HCT116 (cell line): ENCODE results near the gene PACS2. TPM values are rescaled to one million over a fixed set of nuclear protein-coding genes. Genes with fewer than 3 reads are reported as not detected.

Source experiments
- ATAC-seq: fragments of 200-7000 bp; cut with Tn5 transposase; 2 replicates; pipeline ENCODE4 v1.9.1; 2020; ENCODE audit warnings: mild to moderate bottlenecking, moderate library complexity
- BruUV-seq: library from RNA; stranded (reverse); fragments of 400-500 nt; replicated peaks from 2 replicates; lab custom pipeline; 2021; lab: Mats Ljungman, UMichigan
- CTCF ChIA-PET: fragments of 300-600 bp; sonication (Branson Sonifier 250); formaldehyde crosslinking; loops from one replicate; lab custom pipeline; 2021; ENCODE audit warnings: antibody characterized with exemption; lab: Charles Lee
- POLR2A ChIA-PET: fragments of 300-600, 350-600 bp; sonication (Branson Sonifier 250); formaldehyde crosslinking; loops from one replicate; lab custom pipeline; 2021; ENCODE audit warnings: antibody characterized with exemption; lab: Charles Lee
- RAD21 ChIA-PET, 2 experiments: fragments of 300-600 bp; sonication (Branson Sonifier 250); formaldehyde crosslinking; loops; one replicate each; lab custom pipeline; 2023; ENCODE audit warnings: low total read pairs in 2 of 2; ENCODE audit not compliant: uncharacterized antibody in 2 of 2, unreplicated experiment in 2 of 2, low non-redundant PET in 1 of 2; lab: Charles Lee
- DNase-seq: peaks from one replicate; pipeline ENCODE4 v3.0.0-alpha.2; 2010; ENCODE audit warnings: low read depth, low spot score
- H2AFZ ChIP-seq: fragments of 200-600 bp; shearing (Covaris generic), sonication (generic); 2 replicates; pipeline ENCODE4 v1.6.1; 2017; ENCODE audit warnings: low read depth, mixed run types, mixed read lengths, antibody characterized with exemption, low read length; ENCODE audit not compliant: poor library complexity, severe bottlenecking
- H3K27ac ChIP-seq: 2 replicates; pipeline ENCODE4 v1.5.1; 2012; ENCODE audit warnings: low read depth, low read length
- H3K27me3 ChIP-seq: fragments of 200-600 bp; sonication (generic); 2 replicates; pipeline ENCODE4 v1.6.1; 2016; ENCODE audit warnings: mixed run types, low read length, mixed read lengths; ENCODE audit not compliant: insufficient read depth
- H3K36me3 ChIP-seq, 2 experiments: fragments of 200-500 bp in 1 of 2; fragments of 200-600 bp in 1 of 2; sonication (Bioruptor generic) in 1 of 2; sonication (generic) in 1 of 2; 2 replicates each; pipeline versions ENCODE4 v1.5.1 to v1.6.1; 2014 to 2016; ENCODE audit warnings: low read length in 2 of 2, inconsistent platforms in 1 of 2, mixed read lengths in 1 of 2, mixed run types in 1 of 2; ENCODE audit not compliant: insufficient read depth in 2 of 2, control insufficient read depth in 1 of 2
- H3K4me1 ChIP-seq, 2 experiments: fragments of 200-600 bp in 1 of 2; sonication (generic) in 1 of 2; 2 replicates each; pipeline versions ENCODE4 v1.5.1 to v1.6.1; 2012 to 2017; ENCODE audit warnings: low read length in 2 of 2, inconsistent platforms in 1 of 2, mild to moderate bottlenecking in 1 of 2, mixed read lengths in 1 of 2, mixed run types in 1 of 2, moderate library complexity in 1 of 2; ENCODE audit not compliant: insufficient read depth in 2 of 2, control insufficient read depth in 1 of 2
- H3K4me2 ChIP-seq: fragments of 200-600 bp; sonication (generic); 2 replicates; pipeline ENCODE4 v1.6.1; 2017; ENCODE audit warnings: mixed run types, low read length, mixed read lengths
- H3K4me3 ChIP-seq, 2 experiments: fragments of 200-600 bp in 1 of 2; sonication (generic) in 1 of 2; replicated peaks in 1 of 2; 2 replicates each; pipeline ENCODE4 v1.5.1; 2011 to 2016; ENCODE audit warnings: low read length in 2 of 2, control low read depth in 1 of 2, low read depth in 1 of 2, mild to moderate bottlenecking in 1 of 2, mixed read lengths in 1 of 2, mixed run types in 1 of 2
- H3K79me2 ChIP-seq: fragments of 200-600 bp; sonication (generic); 2 replicates; pipeline ENCODE4 v1.6.1; 2017; ENCODE audit warnings: mild to moderate bottlenecking, mixed run types, low read length, moderate library complexity, mixed read lengths; ENCODE audit not compliant: insufficient read depth
- H3K9ac ChIP-seq: fragments of 200-600 bp; sonication (generic); 2 replicates; pipeline ENCODE4 v1.6.1; 2016; ENCODE audit warnings: low read length, mixed read lengths
- H3K9me2 ChIP-seq: fragments of 200-600 bp; sonication (generic), shearing (Covaris generic); 2 replicates; pipeline ENCODE4 v1.6.1; 2017; ENCODE audit warnings: mixed run types, mild to moderate bottlenecking, moderate library complexity; ENCODE audit not compliant: insufficient read depth
- H3K9me3 ChIP-seq, 2 experiments: fragments of 200-500 bp in 1 of 2; fragments of 200-600 bp in 1 of 2; sonication (Bioruptor generic) in 1 of 2; sonication (generic) in 1 of 2; 2 replicates each; pipeline ENCODE4 v1.6.1; 2014 to 2017; ENCODE audit warnings: low read length in 2 of 2, mixed read lengths in 2 of 2, inconsistent platforms in 1 of 2, low read depth in 1 of 2, mild to moderate bottlenecking in 1 of 2, mixed run types in 1 of 2, moderate library complexity in 1 of 2; ENCODE audit not compliant: control insufficient read depth in 1 of 2, insufficient read depth in 1 of 2
- H4K20me1 ChIP-seq: fragments of 200-600 bp; sonication (generic), shearing (Covaris generic); 2 replicates; pipeline ENCODE4 v1.6.1; 2017; ENCODE audit warnings: mixed run types, mild to moderate bottlenecking, moderate library complexity; ENCODE audit not compliant: insufficient read depth
- EGR1 ChIP-seq: IDR thresholded peaks from 2 replicates; pipeline ENCODE4 v1.6.1; 2012; ENCODE audit warnings: low read depth
- ELF1 ChIP-seq: IDR thresholded peaks from 2 replicates; pipeline ENCODE4 v1.6.1; 2012; ENCODE audit warnings: low read depth, borderline replicate concordance
- EZH2phosphoT487 ChIP-seq: fragments of 200-600 bp; IDR thresholded peaks from 2 replicates; pipeline ENCODE4 v1.6.1; 2018; ENCODE audit warnings: antibody characterized with exemption, borderline replicate concordance
- FOSL1 ChIP-seq: IDR thresholded peaks from 2 replicates; pipeline ENCODE4 v1.6.1; 2012; ENCODE audit warnings: low read depth
- JUND ChIP-seq: IDR thresholded peaks from 2 replicates; pipeline ENCODE4 v1.6.1; 2012
- POLR2A ChIP-seq: IDR thresholded peaks from 2 replicates; pipeline ENCODE4 v1.7.0; 2011; ENCODE audit warnings: borderline replicate concordance; ENCODE audit not compliant: insufficient read depth, insufficient read length; ENCODE audit errors: extremely low read depth
- POLR2AphosphoS5 ChIP-seq: IDR thresholded peaks from 2 replicates; pipeline ENCODE4 v1.6.1; 2011; ENCODE audit warnings: mild to moderate bottlenecking, low read depth, low read length, moderate library complexity
- RAD21 ChIP-seq: IDR thresholded peaks from 2 replicates; pipeline ENCODE4 v1.6.1; 2012; ENCODE audit warnings: low read depth, mild to moderate bottlenecking
- SIN3A ChIP-seq: IDR thresholded peaks from 2 replicates; pipeline ENCODE4 v1.6.1; 2012; ENCODE audit warnings: low read depth
- SRF ChIP-seq: IDR thresholded peaks from 2 replicates; pipeline ENCODE4 v1.6.1; 2012; ENCODE audit warnings: low read depth
- TCF7L2 ChIP-seq: IDR thresholded peaks from 2 replicates; pipeline ENCODE4 v1.7.0; 2011; ENCODE audit warnings: borderline replicate concordance, inconsistent platforms; ENCODE audit not compliant: insufficient read depth, insufficient read length; ENCODE audit errors: extremely low read depth
- YY1 ChIP-seq: IDR thresholded peaks from 2 replicates; pipeline ENCODE4 v1.6.1; 2011; ENCODE audit warnings: low read length, low read depth, moderate library complexity, mild to moderate bottlenecking; ENCODE audit not compliant: insufficient replicate concordance; ENCODE audit errors: extremely low read depth
- ZFX ChIP-seq: fragments of 450-650 bp; IDR thresholded peaks from 2 replicates; pipeline ENCODE4 v1.6.1; 2017
- ZNF274 ChIP-seq: fragments of 200-500 bp; sonication (Bioruptor generic); IDR thresholded peaks from 2 replicates; pipeline ENCODE4 v1.6.1; 2014; ENCODE audit warnings: mild to moderate bottlenecking, low read depth, low read length, inconsistent platforms
- intact Hi-C: fragments of 100-400 bp; cut with micrococcal nuclease; formaldehyde crosslinking; loops from 2 replicates; pipeline ENCODE4 v1.10.0; 2022
- total RNA-seq: library from RNA; stranded (reverse); gene quantifications from one replicate; pipeline ENCODE4 v1.2.1, GENCODE V29; 2021; ENCODE audit not compliant: unreplicated experiment
- TF ChIP-seq, protein P1 (sequence below): IDR thresholded peaks from 2 replicates; pipeline ENCODE4 v1.6.1; 2011; ENCODE audit warnings: mild to moderate bottlenecking, low read length, moderate library complexity; ENCODE audit not compliant: insufficient replicate concordance; ENCODE audit errors: extremely low read depth
- TF ChIP-seq, protein P2 (sequence below), 3 experiments: fragments of 200-600 bp in 1 of 3; sonication (generic) in 1 of 3; IDR thresholded peaks in 2 of 3; conservative IDR thresholded peaks in 1 of 3; 2 replicates each; pipeline ENCODE4 v1.5.1; 2012 to 2017; ENCODE audit warnings: low read depth in 2 of 3, low read length in 2 of 3, antibody characterized with exemption in 1 of 3, borderline replicate concordance in 1 of 3, control low read depth in 1 of 3, mild to moderate bottlenecking in 1 of 3, mixed read lengths in 1 of 3, mixed run types in 1 of 3, moderate library complexity in 1 of 3; ENCODE audit not compliant: insufficient read depth in 1 of 3
- TF ChIP-seq, protein P3 (sequence below): IDR thresholded peaks from 2 replicates; pipeline ENCODE4 v1.6.1; 2012

Gene PACS2
- total RNA-seq, 1 experiment from 2014 or later = 75.5 TPM

DNA sequence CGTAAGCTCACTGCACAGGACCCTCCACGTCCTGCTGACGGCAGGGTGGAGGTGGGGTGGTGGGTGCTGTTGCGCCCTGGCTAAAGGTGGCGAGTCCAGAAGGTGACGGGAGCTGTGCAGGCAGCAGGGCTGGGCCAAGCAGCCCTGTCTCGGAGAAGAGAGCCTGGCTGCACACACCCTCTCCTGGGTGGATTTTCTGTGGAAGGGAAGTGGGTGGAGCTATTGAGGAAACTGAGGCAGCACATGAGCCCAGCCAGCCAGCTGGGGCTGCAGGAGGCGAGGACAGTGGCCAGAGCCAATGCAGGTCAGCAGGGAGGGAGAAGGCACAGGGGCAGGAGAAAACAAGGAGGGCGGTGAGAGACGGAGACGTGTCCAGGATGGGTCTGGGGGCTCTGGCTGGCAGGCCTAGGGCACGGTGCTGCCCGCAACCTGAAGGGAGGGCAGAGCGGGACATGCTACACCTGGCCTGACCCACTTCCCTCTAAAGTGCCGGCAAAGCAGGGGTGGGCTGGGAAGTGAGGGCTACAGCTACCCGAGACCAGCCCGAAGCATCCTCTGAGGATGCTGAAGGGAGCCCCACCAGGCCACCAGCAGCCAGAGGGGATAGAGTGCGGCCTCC is 45.7 kb upstream of the PACS2 start (continued):
- TF ChIP-seq ZFX (no peak), SIN3A (no peak), EZH2phosphoT487 (no peak), ELF1 (no peak)
- TF ChIP-seq, protein P1, sequence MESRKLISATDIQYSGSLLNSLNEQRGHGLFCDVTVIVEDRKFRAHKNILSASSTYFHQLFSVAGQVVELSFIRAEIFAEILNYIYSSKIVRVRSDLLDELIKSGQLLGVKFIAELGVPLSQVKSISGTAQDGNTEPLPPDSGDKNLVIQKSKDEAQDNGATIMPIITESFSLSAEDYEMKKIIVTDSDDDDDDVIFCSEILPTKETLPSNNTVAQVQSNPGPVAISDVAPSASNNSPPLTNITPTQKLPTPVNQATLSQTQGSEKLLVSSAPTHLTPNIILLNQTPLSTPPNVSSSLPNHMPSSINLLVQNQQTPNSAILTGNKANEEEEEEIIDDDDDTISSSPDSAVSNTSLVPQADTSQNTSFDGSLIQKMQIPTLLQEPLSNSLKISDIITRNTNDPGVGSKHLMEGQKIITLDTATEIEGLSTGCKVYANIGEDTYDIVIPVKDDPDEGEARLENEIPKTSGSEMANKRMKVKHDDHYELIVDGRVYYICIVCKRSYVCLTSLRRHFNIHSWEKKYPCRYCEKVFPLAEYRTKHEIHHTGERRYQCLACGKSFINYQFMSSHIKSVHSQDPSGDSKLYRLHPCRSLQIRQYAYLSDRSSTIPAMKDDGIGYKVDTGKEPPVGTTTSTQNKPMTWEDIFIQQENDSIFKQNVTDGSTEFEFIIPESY = no peak
- TF ChIP-seq, protein P2, sequence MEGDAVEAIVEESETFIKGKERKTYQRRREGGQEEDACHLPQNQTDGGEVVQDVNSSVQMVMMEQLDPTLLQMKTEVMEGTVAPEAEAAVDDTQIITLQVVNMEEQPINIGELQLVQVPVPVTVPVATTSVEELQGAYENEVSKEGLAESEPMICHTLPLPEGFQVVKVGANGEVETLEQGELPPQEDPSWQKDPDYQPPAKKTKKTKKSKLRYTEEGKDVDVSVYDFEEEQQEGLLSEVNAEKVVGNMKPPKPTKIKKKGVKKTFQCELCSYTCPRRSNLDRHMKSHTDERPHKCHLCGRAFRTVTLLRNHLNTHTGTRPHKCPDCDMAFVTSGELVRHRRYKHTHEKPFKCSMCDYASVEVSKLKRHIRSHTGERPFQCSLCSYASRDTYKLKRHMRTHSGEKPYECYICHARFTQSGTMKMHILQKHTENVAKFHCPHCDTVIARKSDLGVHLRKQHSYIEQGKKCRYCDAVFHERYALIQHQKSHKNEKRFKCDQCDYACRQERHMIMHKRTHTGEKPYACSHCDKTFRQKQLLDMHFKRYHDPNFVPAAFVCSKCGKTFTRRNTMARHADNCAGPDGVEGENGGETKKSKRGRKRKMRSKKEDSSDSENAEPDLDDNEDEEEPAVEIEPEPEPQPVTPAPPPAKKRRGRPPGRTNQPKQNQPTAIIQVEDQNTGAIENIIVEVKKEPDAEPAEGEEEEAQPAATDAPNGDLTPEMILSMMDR (IDR thresholded peaks at IDR 0.05 in 2 of 3, conservative IDR thresholded peaks at IDR 0.05 in 1 of 3; ENCODE audit: borderline replicate concordance in 1 of 3, insufficient read depth in 1 of 3, low read depth in 2 of 3, low read length in 2 of 3) = no peak

DNA sequence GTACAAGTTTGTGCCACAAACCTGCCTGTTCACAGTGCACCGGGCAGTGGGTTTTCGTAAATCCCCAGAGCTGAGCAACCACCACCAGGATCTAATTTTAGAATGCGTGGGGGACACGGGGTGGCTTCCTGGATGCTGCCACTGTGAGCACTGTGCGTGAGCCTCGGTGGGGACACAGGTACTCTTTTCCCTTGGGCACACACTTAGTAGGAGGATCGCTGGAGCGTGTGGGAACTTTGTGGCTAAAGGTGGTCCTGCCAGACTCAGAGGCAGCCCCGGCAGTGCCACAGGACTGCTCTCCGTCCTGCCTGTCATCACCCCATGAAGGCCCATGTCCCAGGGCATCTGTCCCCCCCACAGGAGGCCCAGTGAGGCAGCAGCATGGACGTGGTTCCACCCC is 45.1 kb upstream of the PACS2 start:
- Histone ChIP-seq H3K27ac (no peak overlapping the region), H3K9ac (no peak overlapping the region), H3K4me1 (no peaks in the 10 kb centered on the region), H2AFZ (no peak overlapping the region), H3K9me2 (no peaks in the 10 kb centered on the region), H3K79me2 (no peaks in the 10 kb centered on the region; the same call in 1 of the 2 replicates), H3K4me2 (no peak overlapping the region), H3K36me3 (no peaks in the 10 kb centered on the region), H3K4me3 (no peak overlapping the region), H3K27me3 (no peaks in the 10 kb centered on the region), H3K9me3 (no peaks in the 10 kb centered on the region), H4K20me1 (no peaks in the 10 kb centered on the region)
- intact Hi-C loops = no loop called here
- ATAC-seq (no peak), DNase-seq (no peak)
- no TSS peak for BruUV-seq
- ChIA-PET CTCF (no interaction called here), POLR2A (no interaction called here), RAD21 (no interaction called here)
- TF ChIP-seq POLR2AphosphoS5 = no peak
- TF ChIP-seq RAD21 = no peak
- no peak for TF ChIP-seq SRF
- no peak for TF ChIP-seq ZFX
- no peak for TF ChIP-seq JUND
- TF ChIP-seq TCF7L2 = no peak
- TF ChIP-seq EGR1 = no peak
- TF ChIP-seq, protein P1 = no peak
- TF ChIP-seq ZNF274 = no peak
- TF ChIP-seq, protein P3, sequence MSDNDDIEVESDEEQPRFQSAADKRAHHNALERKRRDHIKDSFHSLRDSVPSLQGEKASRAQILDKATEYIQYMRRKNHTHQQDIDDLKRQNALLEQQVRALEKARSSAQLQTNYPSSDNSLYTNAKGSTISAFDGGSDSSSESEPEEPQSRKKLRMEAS = no peak
- TF ChIP-seq POLR2A = no peak
- no peak for TF ChIP-seq EZH2phosphoT487
- no peak for TF ChIP-seq FOSL1
- TF ChIP-seq YY1 = no peak
